Heart left ventricle (tissue), 16 donors: Measurements from ENCODE around the gene MEGF9. TPM values are rescaled to one million over a fixed set of nuclear protein-coding genes. Genes with fewer than 3 reads are reported as not detected.

Experiments used
- ATAC-seq, 4 donors: fragments of 200-7000 bp; cut with Tn5 transposase; one replicate each; pipeline ENCODE4 v1.9.1; 2020 to 2022; ENCODE audit warnings: moderate library complexity in 4 of 4, mild to moderate bottlenecking in 3 of 4, moderate number of reproducible peaks in 1 of 4
- DNase-seq, 5 donors: peaks; one replicate each; pipeline ENCODE4 v3.0.0-alpha.2; 2020
- H3K27ac ChIP-seq, 12 donors: fragments of 200-600 bp; sonication (generic) in 4 of 12; one replicate each; pipeline versions ENCODE4 v1.5.0 to v1.8.0; 2016 to 2022; ENCODE audit warnings: mild to moderate bottlenecking in 2 of 12
- H3K27me3 ChIP-seq, 9 donors: fragments of 200-600 bp; sonication (generic) in 2 of 9; one replicate each; pipeline versions ENCODE4 v1.5.1 to v1.8.0; 2016 to 2022; ENCODE audit warnings: mild to moderate bottlenecking in 3 of 9
- H3K36me3 ChIP-seq, 9 donors: fragments of 200-600 bp; sonication (generic) in 2 of 9; one replicate each; pipeline versions ENCODE4 v1.5.0 to v1.8.0; 2018 to 2022; ENCODE audit warnings: mild to moderate bottlenecking in 2 of 9
- H3K4me1 ChIP-seq, 12 donors: fragments of 200-600 bp; sonication (generic) in 4 of 12; one replicate each; pipeline versions ENCODE4 v1.5.0 to v1.8.0; 2016 to 2022; ENCODE audit warnings: mild to moderate bottlenecking in 3 of 12
- H3K4me3 ChIP-seq, 12 donors: fragments of 200-600 bp; sonication (generic) in 4 of 12; one replicate each; pipeline versions ENCODE4 v1.5.0 to v1.8.0; 2017 to 2022; ENCODE audit warnings: mild to moderate bottlenecking in 9 of 12, moderate library complexity in 4 of 12
- H3K9me3 ChIP-seq, 12 donors: fragments of 200-600 bp; sonication (generic) in 4 of 12; one replicate each; pipeline versions ENCODE4 v1.5.0 to v1.8.0; 2016 to 2022; ENCODE audit warnings: mild to moderate bottlenecking in 1 of 12
- CTCF ChIP-seq, 12 donors: fragments of 200-600 bp; sonication (generic) in 4 of 12; IDR thresholded peaks; one replicate each; pipeline versions ENCODE4 v1.5.0 to v1.8.0; 2018 to 2022; ENCODE audit warnings: antibody characterized with exemption in 12 of 12, mild to moderate bottlenecking in 5 of 12
- POLR2A ChIP-seq, 2 donors: fragments of 450-650 bp; IDR thresholded peaks; one replicate each; pipeline ENCODE4 v1.6.1; 2017; ENCODE audit warnings: antibody characterized with exemption in 2 of 2, mild to moderate bottlenecking in 2 of 2, moderate library complexity in 2 of 2
- WGBS, 4 donors: extraction: QIAGEN DNeasy Blood & Tissue Kit in 2 of 4; methylation state at CpG; one replicate each; pipeline versions ENCODE4 v1.1.5 to v1.1.7; 2013 to 2018; 5-methylcytosine and 5-hydroxymethylcytosine counted together
- intact Hi-C, 10 donors: fragments of 100-400 bp; cut with DNase I; formaldehyde crosslinking; loops; one replicate each; pipeline versions ENCODE4 v1.11.1 to v1.14.2; 2022
- polyA plus RNA-seq, 2 donors: library from polyadenylated mRNA; stranded (reverse); fragments of 200-250 nt; gene quantifications; one replicate each; pipeline ENCODE4 v1.2.3, GENCODE V29; 2013
- total RNA-seq, 9 donors: library from RNA; depleted of rRNA in 2 of 9; stranded (reverse); fragments of >200 nt in 2 of 9; fragmentation: NEBNext Ultra II Directional in 3 of 9; extraction: Animal tissue kit (Norgen Biotek cat#: 25700) in 3 of 9; gene quantifications; one replicate each; pipeline versions ENCODE4 v1.1.0 to v1.2.4, GENCODE V29; 2016 to 2023
- donor health status: ischemic (EF 13 %, LVEDD 7.1; RV severe dilation, severe dysfunction).
- donor health status: healthy with polysubstance abuse.
- donor health status: DM: no; HTN: yes; CAD: no.
- donor health status: DM: no; HTN: no; CAD: no.
- donor health status: ischemic (EF 25% LVEDD 6.9; RV normal size, moderate dysfunction).
- donor health status: ischemic (EF 25% LVEDD 5.7; RV mildly dilated, moderate dysfunction).
- donor health status: healthy.
- donor health status: DM: yes; HTN: yes; CAD: no.
- donor health status: ischemic (EF 35%, LVEDD 5.7; RV mildly dilated, moderate dysfunction).
- donor health status: nonischemic (EF 11% LVEDD 7.7; RV severe dilation, severe dysfunction).
- donor health status: DM: yes; HTN: yes; CAD: no.
- donor health status: PGD.
- donor health status: ischemic (EF 29% LVEDD 5.4; RV normal size, mild dysfunction).
- donor health status: nonischemic (EF 23%, LVEDD 6.1; RV moderate dilation, normal function).

Gene MEGF9
- total and polyA plus RNA-seq, 11 donors: 2.2 to 46.0 (median 12.8) TPM

DNA sequence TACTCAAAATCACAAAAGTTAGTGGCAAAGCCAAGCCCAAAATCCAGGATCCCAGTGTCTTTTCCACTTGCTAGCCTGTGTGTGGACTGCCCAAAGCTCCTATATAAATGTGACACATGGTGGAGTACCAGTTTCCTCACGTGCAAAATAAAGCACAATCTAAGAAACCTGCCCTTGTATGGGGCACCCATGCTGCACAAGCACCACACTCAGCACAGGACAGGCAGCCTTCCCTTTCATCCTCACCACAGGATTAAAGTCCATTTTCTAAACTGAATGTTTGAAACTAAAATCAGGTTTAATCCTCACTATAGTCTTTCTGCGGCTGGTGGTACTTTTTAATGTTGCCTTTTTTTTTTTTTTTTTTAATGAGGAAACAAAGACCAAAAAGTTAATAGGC lies 139.8 kb downstream of the MEGF9 start:
- H3K4me1 ChIP-seq: peaks cover 0 to 39% (median 19%) of the 10 kb centered on the region in 12 donors
- H3K27ac ChIP-seq: no peak overlapping the region

DNA sequence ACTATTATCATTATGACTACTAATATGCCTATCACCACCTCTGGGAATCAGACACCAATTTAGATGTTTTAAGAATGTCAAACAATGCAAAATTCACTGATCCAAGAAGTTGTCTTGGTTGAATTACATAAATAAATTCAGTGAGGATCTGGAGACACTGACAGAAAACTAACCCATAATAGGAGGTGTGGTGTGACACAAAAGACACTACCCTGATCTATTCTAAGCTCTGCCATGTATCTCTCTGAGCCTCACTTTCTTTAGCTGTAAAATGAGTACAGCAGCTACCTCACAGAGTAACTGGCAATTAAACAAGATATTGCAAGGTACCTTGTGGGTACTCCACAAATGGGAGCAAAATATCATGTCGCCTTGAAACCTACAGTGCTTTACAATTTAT lies 141.8 kb downstream of the MEGF9 start:
- TF ChIP-seq POLR2A (IDR thresholded peaks at IDR 0.05) (no peak), CTCF (IDR thresholded peaks at IDR 0.05) (no peak)
- WGBS, 4 donors: 94 to 100% (median 97%) methylated on average over 1 of the region's 1 CpG
- peak overlapping the region; percentile 9 to 91 (median 68) for H3K27ac ChIP-seq

More for the DNA sequence above, 139.8 kb downstream of the MEGF9 start:
- no peak for DNase-seq
- H3K27me3 ChIP-seq: no peaks in the 10 kb centered on the region
- TF ChIP-seq CTCF (IDR thresholded peaks at IDR 0.05): no peak
- no peak for TF ChIP-seq POLR2A (IDR thresholded peaks at IDR 0.05)
- H3K4me3 ChIP-seq: no peak overlapping the region
- intact Hi-C loops: no loop called here
- no peak for ATAC-seq
- 81 to 89% (median 83%) methylated on average over 2 of the region's 2 CpGs for WGBS, 4 donors
- H3K36me3 ChIP-seq: peaks cover 0 to 29% (median 25%) of the 10 kb centered on the region in 9 donors
- no peaks in the 10 kb centered on the region for H3K9me3 ChIP-seq

GRCh38 chr9:120571443-120572257 lies 142.6 kb downstream of the MEGF9 start:
- DNase-seq: peak; percentile 69 to 83 (median 74)
- intact Hi-C loops: no loop called here
- Histone ChIP-seq H3K27me3 (no peaks in the 10 kb centered on the region), H3K4me1 (peaks cover 0 to 29% (median 7%) of the 10 kb centered on the region in 12 donors), H3K36me3 (peaks cover 0 to 58% (median 51%) of the 10 kb centered on the region in 9 donors), H3K4me3 (no peak overlapping the region), H3K9me3 (no peaks in the 10 kb centered on the region), H3K27ac (peak overlapping the region; percentile 52 to 91 (median 68))
- peak; percentile 92 to 97 (median 95) for ATAC-seq
- WGBS, 4 donors: 46 to 60% (median 51%) methylated on average over 11 of the region's 11 CpGs
- no peak for TF ChIP-seq POLR2A (IDR thresholded peaks at IDR 0.05)
- no peak for TF ChIP-seq CTCF (IDR thresholded peaks at IDR 0.05)

More for the DNA sequence above, 141.8 kb downstream of the MEGF9 start:
- Histone ChIP-seq H3K36me3 (peaks cover 0 to 49% (median 43%) of the 10 kb centered on the region in 9 donors), H3K9me3 (no peaks in the 10 kb centered on the region), H3K4me3 (no peak overlapping the region), H3K27me3 (no peaks in the 10 kb centered on the region), H3K4me1 (peaks cover 0 to 29% (median 7%) of the 10 kb centered on the region in 12 donors)
- intact Hi-C loops: no loop called here
- ATAC-seq: no peak
- DNase-seq: no peak

DNA sequence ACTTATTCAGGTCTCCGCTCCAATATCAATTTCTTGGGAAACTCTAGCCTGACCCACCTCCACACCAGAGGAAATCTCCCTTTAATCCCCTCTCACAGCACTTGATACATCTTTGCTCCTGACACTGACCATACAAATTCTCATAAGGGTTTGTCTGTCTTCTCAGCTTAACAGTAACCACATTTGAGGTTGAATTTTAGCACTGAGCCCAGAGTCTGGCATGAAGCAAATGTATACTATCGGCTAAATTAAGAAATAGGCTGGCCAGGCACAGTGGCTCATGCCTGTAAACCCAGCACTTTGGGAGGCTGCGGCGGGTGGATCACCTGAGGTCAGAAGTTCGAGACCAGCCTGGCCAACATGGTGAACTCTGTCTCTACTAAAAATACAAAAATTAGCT lies 144.0 kb downstream of the MEGF9 start:
- intact Hi-C loops: no loop called here
- H3K9me3 ChIP-seq: no peaks in the 10 kb centered on the region
- no peak for TF ChIP-seq POLR2A (IDR thresholded peaks at IDR 0.05)
- TF ChIP-seq CTCF (IDR thresholded peaks at IDR 0.05): no peak
- no peaks in the 10 kb centered on the region for H3K27me3 ChIP-seq
- DNase-seq (no peak), ATAC-seq (no peak)
- WGBS, 4 donors: 97 to 99% (median 98%) methylated on average over 5 of the region's 5 CpGs
- H3K27ac ChIP-seq: peak overlapping the region in 10 of 12 donors; percentile 52 to 91 (median 70)
- H3K36me3 ChIP-seq: peaks cover 0 to 71% (median 62%) of the 10 kb centered on the region in 9 donors
- H3K4me3 ChIP-seq: no peak overlapping the region
- H3K4me1 ChIP-seq: peaks cover 0 to 29% (median 7%) of the 10 kb centered on the region in 12 donors
